Loucy (cell line): Measurements from ENCODE around the gene APOF.
"Not testable (repeated sequence)": the region's sequence is repeated elsewhere in the genome, so short reads cannot be mapped to it uniquely, and the experiment has no call there.

ENCODE experiments used
- H2AFZ ChIP-seq: fragments of 200-600 bp; sonication (generic); 2 replicates; pipeline ENCODE4 v1.6.0; 2016; ENCODE audit warnings: antibody characterized with exemption, mild to moderate bottlenecking, low read length, moderate library complexity
- H3F3A ChIP-seq: fragments of 200-600 bp; 2 replicates; pipeline ENCODE4 v1.6.0; 2016; ENCODE audit warnings: antibody characterized with exemption, low read depth, mild to moderate bottlenecking
- H3K27me3 ChIP-seq: fragments of 200-600 bp; sonication (generic); 2 replicates; pipeline ENCODE4 v1.6.1; 2014; ENCODE audit warnings: low read length, mild to moderate bottlenecking; ENCODE audit not compliant: insufficient read depth, poor library complexity, severe bottlenecking
- H3K36me3 ChIP-seq: fragments of 200-600 bp; sonication (generic); 2 replicates; pipeline ENCODE4 v1.6.1; 2016; ENCODE audit warnings: low read length; ENCODE audit not compliant: insufficient read depth
- H3K4me1 ChIP-seq: fragments of 200-600 bp; sonication (generic); 2 replicates; pipeline ENCODE4 v1.5.1; 2014; ENCODE audit warnings: low read length, mild to moderate bottlenecking; ENCODE audit not compliant: insufficient read depth, poor library complexity, severe bottlenecking
- H3K4me2 ChIP-seq: fragments of 200-600 bp; sonication (generic); 2 replicates; pipeline ENCODE4 v1.6.0; 2014; ENCODE audit warnings: antibody characterized with exemption, low read length, low read depth, mild to moderate bottlenecking; ENCODE audit not compliant: poor library complexity, severe bottlenecking
- H3K4me3 ChIP-seq: fragments of 200-600 bp; sonication (generic); 2 replicates; pipeline ENCODE4 v1.5.1; 2014; ENCODE audit warnings: low read length, mild to moderate bottlenecking, mixed read lengths; ENCODE audit not compliant: poor library complexity, severe bottlenecking
- H3K79me2 ChIP-seq: fragments of 200-600 bp; sonication (generic); 2 replicates; pipeline ENCODE4 v1.6.1; 2014; ENCODE audit warnings: low read length; ENCODE audit not compliant: insufficient read depth
- H3K9ac ChIP-seq: fragments of 200-600 bp; sonication (generic); 2 replicates; pipeline ENCODE4 v1.6.0; 2014; ENCODE audit warnings: mild to moderate bottlenecking, low read depth, low read length, moderate library complexity; ENCODE audit not compliant: poor library complexity, severe bottlenecking
- H3K9me2 ChIP-seq: fragments of 200-600 bp; sonication (generic); replicated peaks from 2 replicates; pipeline ENCODE4 v1.6.1; 2016; ENCODE audit warnings: low read depth, low read length, mixed read lengths
- H3K9me3 ChIP-seq: fragments of 200-600 bp; sonication (generic); 2 replicates; pipeline ENCODE4 v1.6.1; 2014; ENCODE audit warnings: mild to moderate bottlenecking, antibody characterized with exemption, low read length, low read depth; ENCODE audit not compliant: insufficient read depth
- H4K20me1 ChIP-seq: fragments of 200-600 bp; sonication (generic); 2 replicates; pipeline ENCODE4 v1.6.0; 2014; ENCODE audit warnings: antibody characterized with exemption, low read length, mild to moderate bottlenecking; ENCODE audit not compliant: insufficient read depth, poor library complexity, severe bottlenecking
- CTCF ChIP-seq: fragments of 200-600 bp; sonication (generic); conservative IDR thresholded peaks from 2 replicates; pipeline ENCODE4 v1.5.1; 2014; ENCODE audit warnings: mild to moderate bottlenecking, antibody characterized with exemption, low read length
- EZH2phosphoT487 ChIP-seq: fragments of 200-600 bp; IDR thresholded peaks from 2 replicates; pipeline ENCODE4 v1.6.1; 2018; ENCODE audit warnings: antibody characterized with exemption, mild to moderate bottlenecking, moderate library complexity, borderline replicate concordance

The APOF gene

GRCh38 chr12:56324206-56324605 is 38.5 kb downstream of the APOF start:
- Histone ChIP-seq H3K4me1 (no peaks in the 10 kb centered on the region), H3K79me2 (no peaks in the 10 kb centered on the region), H3K9ac (no peak overlapping the region), H3K27me3 (no peaks in the 10 kb centered on the region), H3K4me3 (no peak overlapping the region), H3K36me3 (no peaks in the 10 kb centered on the region; the same call in 1 of the 2 replicates), H3K9me3 (no peaks in the 10 kb centered on the region), H3K4me2 (no peak overlapping the region), H2AFZ (no peak overlapping the region), H3F3A (no peaks in the 10 kb centered on the region), H3K9me2 (no peaks in the 10 kb centered on the region), H4K20me1 (no peaks in the 10 kb centered on the region)
- TF ChIP-seq EZH2phosphoT487: no peak
- TF ChIP-seq CTCF: no peak

- not testable (repeated sequence) for H3K4me1 ChIP-seq, H3K27me3 ChIP-seq, H3K9me2 ChIP-seq, H3K36me3 ChIP-seq, H3K9me3 ChIP-seq, H2AFZ ChIP-seq, H3K4me3 ChIP-seq, H3K79me2 ChIP-seq, H4K20me1 ChIP-seq, H3F3A ChIP-seq, H3K4me2 ChIP-seq, H3K9ac ChIP-seq
Observed at GRCh38 chr12:56321610-56322009, 41.0 kb downstream of the APOF start.

GRCh38 chr12:56321027-56321426 is 41.6 kb downstream of the APOF start:
- H3K79me2 ChIP-seq: no peaks in the 10 kb centered on the region
- no peak for TF ChIP-seq CTCF
- no peak overlapping the region for H3K4me2 ChIP-seq
- no peaks in the 10 kb centered on the region for H3K9me3 ChIP-seq
- no peaks in the 10 kb centered on the region for H3K9me2 ChIP-seq
- H3K9ac ChIP-seq: no peak overlapping the region
- no peak overlapping the region for H2AFZ ChIP-seq
- H4K20me1 ChIP-seq: no peaks in the 10 kb centered on the region
- H3F3A ChIP-seq: no peaks in the 10 kb centered on the region
- no peaks in the 10 kb centered on the region for H3K4me1 ChIP-seq
- no peak overlapping the region for H3K4me3 ChIP-seq
- no peaks in the 10 kb centered on the region; the same call in 1 of the 2 replicates for H3K36me3 ChIP-seq
- no peaks in the 10 kb centered on the region for H3K27me3 ChIP-seq

- H3K36me3 ChIP-seq: no peaks in the 10 kb centered on the region
- H4K20me1 ChIP-seq: no peaks in the 10 kb centered on the region
Observed at GRCh38 chr12:56317675-56318074, 45.0 kb downstream of the APOF start.

More at GRCh38 chr12:56317675-56318074, 45.0 kb downstream of the APOF start:
- TF ChIP-seq EZH2phosphoT487 (no peak), CTCF (peak; percentile 40)
- no peak overlapping the region for H3K4me3 ChIP-seq
- no peaks in the 10 kb centered on the region for H3K9me2 ChIP-seq
- no peak overlapping the region for H3K4me2 ChIP-seq
- H3K9ac ChIP-seq: no peak overlapping the region
- H3K27me3 ChIP-seq: no peaks in the 10 kb centered on the region
- H3K4me1 ChIP-seq: peaks cover 14% of the 10 kb centered on the region
- H2AFZ ChIP-seq: no peak overlapping the region
- peaks cover 20% of the 10 kb centered on the region for H3K79me2 ChIP-seq
- H3K9me3 ChIP-seq: no peaks in the 10 kb centered on the region
- no peaks in the 10 kb centered on the region for H3F3A ChIP-seq
